OCI-LY1 (cell line): ENCODE measurements around the gene MIGA1.

ENCODE experiments used
- H2AFZ ChIP-seq: fragments of 200-600 bp; sonication (generic), shearing (Covaris generic); 2 replicates; pipeline ENCODE4 v1.6.0; 2014; ENCODE audit warnings: antibody characterized with exemption, mild to moderate bottlenecking, low read length
- H3F3A ChIP-seq: fragments of 200-600 bp; sonication (generic), shearing (Covaris generic); 2 replicates; pipeline ENCODE4 v1.6.0; 2014; ENCODE audit warnings: mild to moderate bottlenecking, antibody characterized with exemption, low read length, moderate library complexity; ENCODE audit not compliant: insufficient read depth
- H3K27ac ChIP-seq: fragments of 200-600 bp; sonication (generic); 2 replicates; pipeline ENCODE4 v1.5.1; 2014; ENCODE audit warnings: low read length, mixed run types, mild to moderate bottlenecking, low read depth; ENCODE audit not compliant: poor library complexity, severe bottlenecking
- H3K27me3 ChIP-seq: fragments of 200-600 bp; sonication (generic); 2 replicates; pipeline ENCODE4 v1.6.0; 2014; ENCODE audit warnings: antibody characterized with exemption, mild to moderate bottlenecking, low read length, moderate library complexity; ENCODE audit not compliant: insufficient read depth
- H3K36me3 ChIP-seq: fragments of 200-600 bp; sonication (generic); 2 replicates; pipeline ENCODE4 v1.6.1; 2014; ENCODE audit warnings: mild to moderate bottlenecking, antibody characterized with exemption, low read length, moderate library complexity, mixed read lengths; ENCODE audit not compliant: insufficient read depth
- H3K4me1 ChIP-seq: fragments of 200-600 bp; sonication (generic); 2 replicates; pipeline ENCODE4 v1.5.1; 2014; ENCODE audit warnings: mild to moderate bottlenecking, low read length, moderate library complexity; ENCODE audit not compliant: insufficient read depth, severe bottlenecking
- H3K4me2 ChIP-seq: fragments of 200-600 bp; sonication (generic), shearing (Covaris generic); 2 replicates; pipeline ENCODE4 v1.6.1; 2014; ENCODE audit warnings: low read length
- H3K4me3 ChIP-seq: fragments of 200-600 bp; sonication (generic); 2 replicates; pipeline ENCODE4 v1.5.1; 2014; ENCODE audit warnings: low read length, low read depth, mild to moderate bottlenecking, mixed read lengths; ENCODE audit not compliant: poor library complexity, severe bottlenecking
- H3K79me2 ChIP-seq: fragments of 200-600 bp; shearing (Covaris generic); 2 replicates; pipeline ENCODE4 v1.6.1; 2016; ENCODE audit warnings: mixed run types, low read length, mixed read lengths; ENCODE audit not compliant: insufficient read depth
- H3K9ac ChIP-seq: fragments of 200-600 bp; sonication (generic), shearing (Covaris generic); 2 replicates; pipeline ENCODE4 v1.6.1; 2014; ENCODE audit warnings: mild to moderate bottlenecking, low read length, mixed read lengths
- H3K9me2 ChIP-seq: fragments of 200-600 bp; sonication (generic), shearing (Covaris generic); 2 replicates; pipeline ENCODE4 v1.6.1; 2014; ENCODE audit warnings: low read depth, mild to moderate bottlenecking, low read length, mixed read lengths
- H3K9me3 ChIP-seq: fragments of 200-600 bp; shearing (Covaris generic); 2 replicates; pipeline ENCODE4 v1.6.1; 2014; ENCODE audit warnings: low read length, mixed read lengths
- H4K20me1 ChIP-seq: fragments of 200-600 bp; sonication (generic), shearing (Covaris generic); 2 replicates; pipeline ENCODE4 v1.6.0; 2016; ENCODE audit warnings: mild to moderate bottlenecking, low read length; ENCODE audit not compliant: insufficient read depth
- CTCF ChIP-seq: fragments of 200-600 bp; sonication (generic), shearing (Covaris generic); IDR thresholded peaks from 2 replicates; pipeline ENCODE4 v1.5.1; 2017; ENCODE audit warnings: mild to moderate bottlenecking, antibody characterized with exemption, low read length, moderate library complexity, mixed read lengths
- EZH2 ChIP-seq: fragments of 200-600 bp; sonication (generic), shearing (Covaris generic); IDR thresholded peaks from 2 replicates; pipeline ENCODE4 v1.8.0; 2017; ENCODE audit warnings: borderline replicate concordance, mixed run types, mild to moderate bottlenecking, antibody characterized with exemption, low read length, moderate library complexity, mixed read lengths

The MIGA1 gene

GRCh38 chr1:77847621-77848080, 68.2 kb downstream of the MIGA1 start:
- Histone ChIP-seq H3K4me2 (peak overlapping the region; percentile 25; the same call in 1 of the 2 replicates), H3K27me3 (no peaks in the 10 kb centered on the region), H3K36me3 (peaks cover 13% of the 10 kb centered on the region; the same call in 1 of the 2 replicates), H3K9ac (no peak overlapping the region), H3K9me3 (no peaks in the 10 kb centered on the region), H3K9me2 (no peaks in the 10 kb centered on the region), H4K20me1 (no peaks in the 10 kb centered on the region), H3K4me3 (no peak overlapping the region), H2AFZ (no peak overlapping the region), H3K79me2 (no peaks in the 10 kb centered on the region), H3K27ac (peak overlapping the region; percentile 24), H3F3A (no peaks in the 10 kb centered on the region; the same call in 1 of the 2 replicates), H3K4me1 (peaks cover 17% of the 10 kb centered on the region)
- TF ChIP-seq CTCF (no peak), EZH2 (no peak)

GRCh38 chr1:77850082-77850481, 70.6 kb downstream of the MIGA1 start:
- Histone ChIP-seq H2AFZ (no peak overlapping the region), H4K20me1 (no peaks in the 10 kb centered on the region), H3K4me1 (peaks cover 17% of the 10 kb centered on the region), H3K4me2 (no peak overlapping the region), H3K27me3 (no peaks in the 10 kb centered on the region), H3K9me2 (no peaks in the 10 kb centered on the region), H3K9me3 (no peaks in the 10 kb centered on the region), H3K4me3 (no peak overlapping the region), H3K9ac (no peak overlapping the region), H3K36me3 (peaks cover 9% of the 10 kb centered on the region), H3F3A (no peaks in the 10 kb centered on the region), H3K79me2 (no peaks in the 10 kb centered on the region), H3K27ac (no peak overlapping the region)
- TF ChIP-seq CTCF = no peak
- no peak for TF ChIP-seq EZH2

GRCh38 chr1:77857552-77857951, 78.1 kb downstream of the MIGA1 start:
- no peaks in the 10 kb centered on the region for H3K27me3 ChIP-seq
- H3K4me2 ChIP-seq = no peak overlapping the region
- H3K9ac ChIP-seq = no peak overlapping the region
- H3K79me2 ChIP-seq = no peaks in the 10 kb centered on the region
- TF ChIP-seq CTCF = no peak
- no peak for TF ChIP-seq EZH2
- H3K9me3 ChIP-seq = no peaks in the 10 kb centered on the region
- no peaks in the 10 kb centered on the region for H3K9me2 ChIP-seq
- H4K20me1 ChIP-seq = no peaks in the 10 kb centered on the region
- H3F3A ChIP-seq = no peaks in the 10 kb centered on the region
- H3K36me3 ChIP-seq = peaks cover 21% of the 10 kb centered on the region
- H3K4me3 ChIP-seq = no peak overlapping the region
- no peaks in the 10 kb centered on the region for H3K4me1 ChIP-seq
- H2AFZ ChIP-seq = no peak overlapping the region
- no peak overlapping the region for H3K27ac ChIP-seq
